MCF 10A (cell line): ENCODE data around the gene NAT8L. TPM values are rescaled to one million over a fixed set of nuclear protein-coding genes. Genes with fewer than 3 reads are reported as not detected.

Experiments used
- BruUV-seq: library from RNA; stranded (reverse); fragments of 400-500 nt; replicated peaks from 2 replicates; lab custom pipeline; 2021; lab: Mats Ljungman, UMichigan
- CTCF ChIA-PET: fragments of 300-600 bp; sonication (Branson Sonifier 250); formaldehyde crosslinking; extraction: SDS; loops from one replicate; lab custom pipeline; 2021; ENCODE audit warnings: antibody characterized with exemption, inconsistent platforms; lab: Yijun Ruan, JAX
- POLR2A ChIA-PET: fragments of 300-600, 350-650 bp; sonication (Branson Sonifier 250); formaldehyde crosslinking; extraction: SDS; loops from one replicate; lab custom pipeline; 2020; ENCODE audit warnings: antibody characterized with exemption, inconsistent platforms; lab: Yijun Ruan, JAX
- DNase-seq: peaks from one replicate; pipeline ENCODE4 v3.0.0-alpha.2; 2018; ENCODE audit not compliant: unreplicated experiment
- H3K27ac Mint-ChIP-seq: one replicate; pipeline ENCODE4 v1.8.0; 2022; ENCODE audit warnings: mild to moderate bottlenecking, low read depth, mixed read lengths; ENCODE audit not compliant: unreplicated experiment
- H3K27me3 Mint-ChIP-seq: one replicate; pipeline ENCODE4 v1.8.0; 2022; ENCODE audit warnings: mixed read lengths; ENCODE audit not compliant: insufficient read depth, unreplicated experiment
- H3K36me3 Mint-ChIP-seq: one replicate; pipeline ENCODE4 v1.8.0; 2022; ENCODE audit warnings: mild to moderate bottlenecking, moderate library complexity, mixed read lengths; ENCODE audit not compliant: insufficient read depth, unreplicated experiment
- H3K4me1 Mint-ChIP-seq: one replicate; pipeline ENCODE4 v1.8.0; 2022; ENCODE audit warnings: mixed read lengths; ENCODE audit not compliant: insufficient read depth, unreplicated experiment
- H3K4me3 Mint-ChIP-seq: one replicate; pipeline ENCODE4 v1.8.0; 2022; ENCODE audit warnings: mild to moderate bottlenecking, moderate library complexity, mixed read lengths; ENCODE audit not compliant: unreplicated experiment
- H3K9me3 Mint-ChIP-seq: one replicate; pipeline ENCODE4 v1.8.0; 2022; ENCODE audit warnings: mixed read lengths; ENCODE audit not compliant: unreplicated experiment
- CTCF ChIP-seq: fragments of 200-600 bp; IDR thresholded peaks from one replicate; pipeline ENCODE4 v1.8.0; 2022; ENCODE audit warnings: antibody characterized with exemption, mild to moderate bottlenecking; ENCODE audit not compliant: unreplicated experiment
- intact Hi-C: fragments of 100-400 bp; cut with micrococcal nuclease; formaldehyde crosslinking; loops from 2 replicates; pipeline ENCODE4 v1.14.1; 2022
- total RNA-seq: library from RNA; stranded (reverse); gene quantifications from 2 replicates; pipeline ENCODE4 v1.2.3, GENCODE V29; 2022

NAT8L gene
- total RNA-seq, 1 experiment from 2014 or later: 0.79 TPM

DNA sequence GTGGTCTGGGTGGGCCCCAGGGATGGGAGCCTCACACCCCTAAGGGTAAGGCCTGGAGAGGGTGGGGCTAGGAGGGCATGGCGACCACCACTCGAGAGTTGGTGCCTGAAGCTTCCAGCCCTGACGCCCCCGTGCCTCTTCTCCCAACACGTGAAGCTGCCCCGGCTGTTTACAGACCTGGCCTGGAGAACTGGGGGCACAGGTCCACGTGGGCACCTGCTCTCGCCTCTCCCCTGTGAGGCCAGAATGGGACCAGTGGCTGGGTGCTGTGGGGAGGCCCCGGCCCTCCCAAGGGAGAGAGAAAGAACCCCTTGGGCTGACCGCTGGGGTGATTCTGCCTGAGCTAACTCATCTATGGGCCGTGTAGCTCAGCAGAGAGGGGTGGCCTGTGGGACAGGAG lies 15.5 kb downstream of the NAT8L start:
- intact Hi-C loops: no loop called here
- BruUV-seq: no TSS peak
- Mint-ChIP-seq H3K4me3 (no peak overlapping the region), H3K4me1 (no peaks in the 10 kb centered on the region), H3K9me3 (no peaks in the 10 kb centered on the region), H3K27ac (no peak overlapping the region), H3K27me3 (no peaks in the 10 kb centered on the region), H3K36me3 (no peaks in the 10 kb centered on the region)
- POLR2A ChIA-PET: no interaction called here
- no peak for DNase-seq
- CTCF ChIA-PET: no interaction called here
- TF ChIP-seq CTCF: no peak

- Mint-ChIP-seq H3K4me3 (no peak overlapping the region), H3K27me3 (no peaks in the 10 kb centered on the region), H3K36me3 (no peaks in the 10 kb centered on the region), H3K4me1 (no peaks in the 10 kb centered on the region), H3K27ac (no peak overlapping the region), H3K9me3 (no peaks in the 10 kb centered on the region)
- no peak for TF ChIP-seq CTCF
- ChIA-PET CTCF (no interaction called here), POLR2A (no interaction called here)
- no TSS peak for BruUV-seq
- no peak for DNase-seq
- intact Hi-C loops: no loop called here
These were observed 16.3 kb downstream of the NAT8L start for GRCh38 chr4:2075171-2075986.

DNA sequence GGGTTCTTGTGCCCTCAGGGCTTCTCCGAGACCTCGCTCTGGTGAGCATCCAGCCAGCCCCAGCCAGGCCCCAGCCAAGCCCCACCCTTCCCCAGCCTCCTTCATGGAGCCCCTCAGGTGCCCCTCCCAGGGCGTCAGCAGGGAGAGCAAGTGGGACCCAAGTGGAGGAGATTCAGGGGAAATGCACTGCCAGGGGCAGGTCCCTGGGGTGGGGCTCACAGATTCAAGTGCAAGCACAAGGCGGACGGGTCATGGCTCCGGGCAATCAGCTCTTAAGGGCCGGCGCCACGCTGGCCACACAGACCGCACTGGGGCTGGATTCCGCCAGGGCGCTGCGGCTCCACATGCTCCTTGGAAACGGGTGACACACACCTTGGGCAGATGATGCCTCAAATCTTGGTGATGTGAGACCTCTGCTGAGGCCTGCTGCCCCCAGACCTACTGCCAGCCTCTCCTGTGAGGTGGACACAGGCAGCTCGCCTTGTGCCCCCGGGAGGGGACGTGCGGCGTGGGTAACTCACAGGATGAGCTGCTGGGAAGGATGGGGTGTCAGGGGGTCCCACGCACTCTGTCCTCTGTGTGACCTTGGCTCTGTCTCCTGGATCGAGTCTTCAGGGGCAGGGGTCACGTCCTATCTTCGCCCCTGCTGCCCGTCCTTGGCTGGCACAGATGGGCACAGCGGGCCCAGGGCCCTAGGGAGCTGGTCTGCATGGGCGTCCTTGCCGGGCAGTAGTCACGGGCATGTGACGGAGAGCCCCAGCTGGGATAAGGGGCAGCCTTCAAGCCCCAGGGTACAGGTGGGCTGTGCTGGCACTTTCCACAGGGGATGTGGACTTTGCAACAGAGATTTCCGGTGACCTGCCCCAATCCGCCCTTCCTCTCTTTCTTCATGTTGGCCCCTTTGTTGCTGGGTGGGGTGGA lies 17.1 kb downstream of the NAT8L start:
- no peak for TF ChIP-seq CTCF
- intact Hi-C loops: no loop called here
- Mint-ChIP-seq H3K9me3 (no peaks in the 10 kb centered on the region), H3K27ac (no peak overlapping the region), H3K27me3 (no peaks in the 10 kb centered on the region), H3K4me3 (no peak overlapping the region), H3K4me1 (no peaks in the 10 kb centered on the region), H3K36me3 (no peaks in the 10 kb centered on the region)
- no peak for DNase-seq
- ChIA-PET CTCF (no interaction called here), POLR2A (no interaction called here)
- BruUV-seq: no TSS peak

GRCh38 chr4:2076908-2077536 lies 17.9 kb downstream of the NAT8L start:
- TF ChIP-seq CTCF: no peak
- Mint-ChIP-seq H3K9me3 (no peaks in the 10 kb centered on the region), H3K36me3 (no peaks in the 10 kb centered on the region), H3K4me1 (no peaks in the 10 kb centered on the region), H3K4me3 (no peak overlapping the region), H3K27me3 (no peaks in the 10 kb centered on the region), H3K27ac (no peak overlapping the region)
- no TSS peak for BruUV-seq
- ChIA-PET POLR2A (no interaction called here), CTCF (interaction anchor here (0.7 kb wide), 1 partner anchor 25 kb away, joined by 8 read pairs; no protein-coding TSS in a partner anchor)
- intact Hi-C loops: no loop called here
- no peak for DNase-seq
